Fibroblast of skin of right biceps (primary cell): ENCODE measurements around the gene GZMA.

Experiments used
- DNase-seq: peaks from one replicate; pipeline ENCODE4 v3.0.0-alpha.2; 2013

The GZMA gene

DNA sequence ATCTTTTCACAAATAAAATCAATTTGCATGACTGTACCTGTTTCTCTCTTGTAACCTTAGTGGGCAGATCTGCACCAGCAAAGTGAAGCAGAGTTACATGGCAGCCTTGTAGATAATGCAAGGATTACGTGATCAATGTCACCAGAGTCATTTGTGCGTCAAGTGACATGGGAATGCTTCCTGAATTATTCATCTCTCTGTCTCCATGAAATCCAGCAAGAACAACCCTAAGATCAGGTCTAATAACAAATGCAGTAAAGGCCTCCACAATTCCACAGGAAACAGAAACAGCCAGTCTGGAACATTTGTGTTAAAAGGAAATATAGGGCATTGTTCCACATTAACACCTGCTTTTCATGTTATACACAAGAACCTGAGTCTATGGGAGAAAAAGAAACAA lies 7.8 kb downstream of the GZMA start:
- no peak for DNase-seq

DNA sequence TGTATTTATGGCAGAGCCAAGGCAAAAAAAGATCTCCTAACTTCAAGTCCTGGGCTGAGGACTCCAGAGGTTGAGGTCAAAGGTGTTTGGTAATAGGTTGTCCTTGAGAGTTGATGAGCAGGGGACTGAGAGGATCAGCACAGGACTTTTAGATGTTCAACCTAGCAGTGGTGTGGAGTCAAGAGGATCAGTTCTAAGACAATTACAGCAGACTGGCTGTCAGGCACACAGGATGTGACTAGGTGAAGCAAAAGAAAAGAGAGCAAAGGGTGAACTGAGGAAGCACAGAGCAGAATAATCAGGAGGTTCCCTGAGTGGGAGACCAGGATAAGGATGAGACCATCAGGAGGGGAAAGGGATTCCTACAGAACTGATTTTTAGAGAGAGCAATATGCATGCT lies 10.9 kb downstream of the GZMA start:
- no peak for DNase-seq

DNA sequence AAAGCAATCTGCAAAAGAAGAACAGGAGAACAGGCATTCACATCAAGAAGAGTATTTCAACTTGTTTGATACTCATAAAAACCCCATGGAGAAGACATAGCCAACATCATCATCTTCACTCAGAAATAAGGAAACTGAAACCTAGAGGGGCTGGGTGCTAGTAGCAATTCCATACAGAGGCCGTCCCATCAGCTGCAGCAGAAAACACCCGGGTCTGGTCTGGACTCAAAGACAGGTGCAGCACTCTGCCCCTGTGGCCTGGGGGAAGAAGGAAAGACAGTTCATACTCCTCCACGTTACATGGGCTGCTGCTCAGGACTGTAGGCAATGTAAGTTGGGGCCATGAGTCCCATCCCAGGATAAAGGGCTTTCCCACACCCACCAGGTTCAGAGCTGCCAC lies 11.6 kb downstream of the GZMA start:
- no peak for DNase-seq

DNA sequence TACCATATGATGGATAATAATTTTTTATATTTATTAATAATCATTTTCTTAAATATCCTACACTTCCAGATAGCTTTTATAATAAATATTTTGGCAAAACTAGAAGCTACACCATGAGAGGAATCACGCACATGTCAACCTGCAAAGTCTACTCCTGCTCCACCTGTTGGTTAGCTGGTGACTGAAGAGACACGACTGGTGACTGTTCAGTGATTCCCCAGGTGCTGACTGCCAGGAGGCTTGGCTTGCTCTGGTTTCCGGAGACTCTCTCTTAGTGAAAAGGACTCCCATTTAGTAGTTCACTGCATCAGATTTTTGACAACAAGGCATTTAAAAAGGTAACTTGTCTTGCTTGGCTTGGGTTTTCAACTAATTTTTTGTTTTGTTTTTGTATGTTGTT lies 20.9 kb downstream of the GZMA start:
- DNase-seq: no peak

DNA sequence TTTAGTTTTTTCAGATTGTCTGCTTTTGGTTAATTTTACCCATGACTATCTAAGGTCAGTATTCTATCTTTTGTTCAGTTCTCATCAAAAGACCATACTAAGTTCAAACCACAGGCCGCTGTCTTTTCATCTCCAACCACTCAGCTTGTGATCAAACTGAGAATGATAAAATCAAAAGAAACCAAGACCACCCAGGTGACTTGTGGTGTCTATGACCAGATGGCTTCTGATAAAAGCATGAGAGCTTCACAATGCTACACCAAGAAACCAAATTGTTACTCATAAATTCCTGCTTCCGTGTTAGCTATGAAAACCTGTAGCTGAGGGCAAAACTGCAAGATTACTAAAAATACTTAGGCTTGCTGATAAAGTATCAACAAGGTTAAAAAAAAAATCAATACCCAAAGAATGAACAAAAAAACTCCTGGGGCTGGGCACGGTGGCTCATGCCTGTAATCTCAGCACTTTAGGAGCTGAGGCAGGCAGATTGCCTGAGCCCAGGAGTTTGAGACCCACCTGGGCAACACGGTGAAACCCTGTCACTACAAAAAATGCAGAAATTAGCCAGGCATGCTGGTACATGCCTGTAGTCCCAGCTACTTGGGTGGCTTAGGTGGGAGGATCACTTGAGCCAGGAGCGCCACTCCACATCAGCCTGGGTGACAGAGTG lies 31.7 kb downstream of the GZMA start:
- DNase-seq: no peak

DNA sequence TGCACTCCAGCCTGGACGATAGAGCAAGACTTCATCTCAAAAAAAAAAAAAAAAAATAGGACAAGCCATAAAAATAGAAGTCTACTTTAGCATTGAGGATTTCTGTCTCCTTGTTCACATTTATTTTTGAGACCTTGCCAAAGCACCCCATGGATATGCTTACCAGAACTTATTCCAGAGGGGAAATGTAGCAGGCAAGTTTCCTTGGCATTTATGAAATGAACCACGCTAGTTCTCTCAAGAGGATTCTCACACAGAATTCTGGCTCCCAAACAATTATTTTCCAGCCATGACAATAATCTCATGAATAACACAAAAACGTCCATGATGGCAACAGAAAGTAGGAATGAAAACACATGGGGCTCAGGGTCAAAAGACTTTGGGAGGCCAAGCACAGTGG lies 34.1 kb downstream of the GZMA start:
- no peak for DNase-seq

DNA sequence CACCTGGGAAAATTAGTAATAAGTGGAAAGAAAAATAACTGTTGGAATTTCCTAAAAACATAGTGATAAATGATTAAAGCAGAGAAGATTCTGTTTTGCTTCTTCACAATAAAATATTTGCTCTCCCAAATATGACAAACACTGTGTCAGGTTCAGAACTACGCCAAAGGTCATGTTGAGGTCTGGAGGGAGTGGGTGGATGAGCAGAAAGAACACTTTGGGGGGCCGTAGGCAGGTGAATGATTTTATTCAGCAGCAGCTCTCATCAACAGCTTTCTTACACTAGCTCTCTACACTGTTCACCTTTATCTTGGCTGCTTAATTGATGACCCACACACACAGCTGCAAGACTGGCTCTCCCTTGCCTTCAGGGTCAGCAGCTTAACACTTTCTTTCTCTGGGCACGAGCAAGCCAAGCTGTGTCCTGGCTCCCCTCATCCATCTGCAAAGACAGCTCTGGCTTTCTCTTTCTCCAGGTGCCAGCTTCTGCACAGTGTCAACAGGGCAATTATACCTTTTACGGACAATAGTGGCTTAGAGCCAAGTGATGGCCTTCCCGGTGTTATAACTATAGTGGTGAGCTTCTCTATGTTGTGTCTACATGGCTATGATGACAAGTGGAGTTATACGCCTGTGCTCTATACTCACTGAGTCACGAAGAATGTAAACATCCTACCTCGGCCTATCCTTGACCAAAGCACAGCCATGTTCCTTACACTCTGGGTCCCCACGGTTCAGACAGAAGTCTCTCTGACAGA lies 38.6 kb downstream of the GZMA start:
- no peak for DNase-seq

DNA sequence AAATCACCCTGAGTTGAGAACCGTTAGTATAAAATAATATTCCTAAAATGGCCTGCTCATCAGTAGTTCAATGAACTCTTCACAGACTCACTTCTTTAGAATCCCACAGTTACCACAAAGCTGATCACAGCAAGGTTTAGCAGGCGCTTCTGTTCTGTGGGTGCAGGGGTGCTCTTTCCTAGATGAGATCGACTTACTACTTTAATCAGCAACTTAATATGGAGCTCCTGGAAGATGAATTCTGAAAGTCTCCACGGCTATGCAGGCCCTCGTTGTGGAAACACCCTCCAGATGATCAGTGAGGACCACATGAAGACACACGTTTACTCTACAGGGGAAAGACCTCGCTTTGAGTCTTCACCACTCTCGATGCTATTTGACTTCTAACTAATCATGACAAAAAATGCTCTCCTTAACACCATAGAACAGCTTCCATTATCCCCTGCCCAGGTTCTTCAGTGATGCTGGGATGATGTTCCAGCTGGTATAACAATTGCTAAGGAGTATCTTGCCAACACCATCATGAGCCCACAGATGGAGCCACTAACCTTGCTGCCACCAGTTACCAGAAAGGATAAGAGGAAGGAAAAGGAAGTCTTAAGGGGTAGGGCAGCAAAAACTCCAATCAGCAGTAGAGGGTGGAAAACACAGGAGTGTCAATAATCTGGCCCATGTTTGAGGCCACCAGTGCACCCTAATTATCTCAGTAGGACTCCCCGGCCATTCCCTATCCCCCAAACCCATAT lies 39.7 kb downstream of the GZMA start:
- DNase-seq: no peak

DNA sequence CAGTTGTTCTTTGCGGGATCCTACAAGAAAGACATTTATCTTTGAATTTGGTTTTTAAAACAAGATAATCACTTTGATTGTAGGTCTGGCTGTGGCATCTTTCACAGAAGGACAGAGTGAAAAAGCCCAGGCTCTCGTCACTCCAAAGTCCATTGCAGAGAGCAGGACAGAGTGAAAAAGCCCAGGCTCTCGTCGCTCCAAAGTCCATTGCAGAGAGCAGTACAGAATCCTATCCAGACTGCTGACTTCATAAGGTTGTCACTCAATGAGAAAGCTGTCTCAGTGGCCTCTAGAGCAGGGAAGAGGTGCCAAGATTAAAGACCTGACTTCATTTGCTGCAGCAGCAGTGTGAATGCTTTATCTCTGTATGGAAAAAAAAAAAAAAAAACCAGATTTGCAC lies 41.2 kb downstream of the GZMA start:
- DNase-seq: no peak

DNA sequence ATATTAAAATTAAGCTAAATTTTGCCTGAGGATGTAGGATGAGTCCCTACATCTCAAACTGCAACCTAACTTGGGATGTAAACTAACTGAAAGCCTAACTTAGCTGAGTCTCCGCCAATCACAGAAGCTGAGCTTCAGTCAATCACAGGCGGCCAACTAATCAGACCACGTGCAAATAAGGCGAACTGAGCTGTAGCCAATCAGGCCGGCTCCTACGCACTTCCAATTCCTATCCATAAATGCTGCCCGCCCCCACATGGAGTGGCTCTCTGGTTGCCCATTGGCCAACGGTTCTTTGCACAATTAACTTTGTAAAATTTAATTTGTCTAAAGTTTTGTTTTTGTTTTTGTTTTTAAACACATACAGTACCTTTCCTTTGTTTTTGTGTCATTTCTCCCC lies 43.6 kb downstream of the GZMA start:
- no peak for DNase-seq

DNA sequence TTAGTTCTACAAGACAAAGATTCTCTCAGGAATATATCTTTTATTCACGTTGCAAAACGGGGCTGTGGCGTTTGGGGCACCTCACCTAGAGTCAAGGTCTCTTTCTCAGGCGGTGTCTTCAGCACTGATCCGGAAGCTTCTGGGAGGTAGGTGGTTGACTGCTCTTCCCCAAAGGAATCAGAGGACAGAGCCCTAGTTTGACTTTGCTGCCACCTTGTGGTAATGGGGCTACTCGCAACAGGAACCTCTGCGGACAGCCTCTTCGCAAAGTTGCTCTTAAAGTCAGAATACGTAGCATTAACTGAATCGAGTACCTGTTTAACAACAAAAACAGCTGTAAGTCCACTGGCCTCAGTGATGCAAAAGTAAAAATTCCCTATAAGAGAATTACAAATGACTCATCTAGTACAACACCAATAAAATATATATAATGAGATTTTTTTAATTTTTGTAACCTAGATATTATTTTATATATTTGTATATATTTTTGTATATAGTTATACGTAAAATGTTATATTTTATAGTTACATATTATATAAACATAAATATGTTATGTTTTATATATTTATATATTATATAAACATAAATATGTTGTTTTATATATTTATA lies 44.2 kb downstream of the GZMA start:
- peak; percentile 79 for DNase-seq

DNA sequence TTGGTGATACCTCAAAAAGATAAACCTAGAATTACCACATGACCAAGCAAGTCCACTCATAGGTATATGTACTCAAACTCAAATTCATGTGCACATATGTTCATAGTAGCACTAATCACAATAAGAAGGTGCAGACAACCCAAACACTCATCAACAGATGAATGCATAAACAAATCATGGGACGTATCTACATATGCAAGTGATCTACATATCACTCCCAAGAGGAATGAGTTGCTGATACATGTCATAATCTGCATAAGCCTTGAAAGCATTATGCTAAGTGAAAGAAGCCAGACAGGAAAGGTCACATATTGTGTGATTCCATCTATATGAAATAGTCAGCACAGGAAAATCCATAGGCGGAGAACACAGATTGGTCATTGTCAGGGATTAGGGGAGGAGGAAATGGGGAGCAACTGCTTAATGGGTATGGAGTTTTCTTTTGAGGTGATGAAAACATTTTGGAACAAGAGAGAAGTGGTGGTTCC lies 46.9 kb downstream of the GZMA start:
- DNase-seq: peak; percentile 21

DNA sequence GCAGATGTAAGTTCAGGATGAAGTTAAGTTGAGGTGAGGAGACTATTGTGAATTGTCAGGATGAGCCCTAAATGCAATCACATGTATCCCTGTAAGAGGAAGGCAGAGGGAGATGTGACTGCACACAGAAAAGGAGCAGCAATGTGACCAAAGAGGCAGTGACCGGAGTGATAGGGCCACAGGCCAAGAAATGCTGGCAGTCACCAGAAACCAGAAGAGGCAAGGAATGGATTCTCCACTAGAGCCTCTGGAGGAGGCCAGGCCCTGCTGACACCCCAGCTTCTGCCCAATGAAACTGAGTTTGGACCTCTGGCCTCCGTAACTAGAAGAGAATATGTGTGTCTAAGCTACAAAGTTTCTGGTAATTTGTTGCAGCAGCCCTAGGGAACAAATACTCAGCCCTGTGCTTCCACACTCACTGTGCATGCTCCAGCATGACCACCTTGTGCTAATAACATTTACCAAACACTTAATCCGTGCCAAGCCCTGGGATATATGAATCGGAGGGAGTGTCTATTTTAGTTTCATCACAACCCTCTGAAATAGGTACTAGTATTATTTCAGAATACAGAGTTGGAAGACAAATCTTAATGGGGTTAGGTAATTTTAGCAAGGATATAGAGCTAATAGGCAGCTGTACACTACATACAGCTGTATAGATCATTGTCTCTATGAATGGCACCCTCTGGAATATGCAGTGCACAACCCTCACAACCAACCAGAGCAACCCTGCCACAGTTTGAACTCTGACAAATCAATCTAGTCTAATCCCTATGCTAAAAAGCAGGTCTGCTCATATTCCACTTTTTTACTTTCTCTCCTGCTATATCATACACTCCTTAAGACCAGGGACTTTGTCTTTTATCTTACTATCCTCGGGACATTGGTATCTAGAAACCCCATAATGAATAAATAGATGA lies 49.7 kb downstream of the GZMA start:
- peak; percentile 70 for DNase-seq

DNA sequence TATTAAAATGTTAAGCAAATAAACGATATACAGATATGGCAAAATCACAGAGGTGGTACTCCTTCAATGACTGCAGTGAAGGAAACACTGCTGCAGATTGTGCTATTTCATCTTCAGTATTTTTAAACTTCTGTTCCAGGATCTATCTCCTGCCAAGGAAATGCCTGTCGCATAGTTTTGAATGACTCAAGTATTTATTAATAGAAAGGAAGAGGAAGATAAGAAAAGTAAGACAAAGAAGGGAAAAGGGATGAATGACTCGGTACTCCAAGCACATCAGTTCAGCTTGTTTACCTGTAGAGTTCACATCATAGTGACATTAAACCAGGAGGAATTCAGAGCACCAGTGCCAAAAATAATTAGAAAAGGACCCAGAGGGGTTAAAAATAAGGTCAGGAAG lies 52.4 kb downstream of the GZMA start:
- DNase-seq: peak; percentile 84
